ENCODE data around the gene CEP170B.
"Not testable (repeated sequence)": the region's sequence is repeated elsewhere in the genome, so short reads cannot be mapped to it uniquely, and the experiment has no call there.

Gene CEP170B

GRCh38 chr14:104865081-104865630, at the start of gene CEP170B:
TSS of gene CEP170B (plus strand) at chr14:104865268. CDS start at chr14:104868451, 3,183 bp downstream.
- DNase-seq (ENCODE audit: low read depth, low spot score) = no peak

- no peak for DNase-seq (ENCODE audit: low read depth, low spot score)
Observed at GRCh38 chr14:104816616-104816884, 48.5 kb upstream of the CEP170B start.

- no peak for DNase-seq (ENCODE audit: low read depth, low spot score)
Observed at GRCh38 chr14:104817930-104818713, 46.9 kb upstream of the CEP170B start.

- DNase-seq (ENCODE audit: low read depth, low spot score) = no peak
Observed at GRCh38 chr14:104818714-104819161, 46.3 kb upstream of the CEP170B start.

- no peak for DNase-seq (ENCODE audit: low read depth, low spot score)
Observed at GRCh38 chr14:104819361-104819781, 45.7 kb upstream of the CEP170B start.

- no peak for DNase-seq (ENCODE audit: low read depth, low spot score)
Observed at GRCh38 chr14:104820669-104821228, 44.3 kb upstream of the CEP170B start.

- no peak for DNase-seq (ENCODE audit: low read depth, low spot score)
Observed at GRCh38 chr14:104821229-104821945, 43.7 kb upstream of the CEP170B start.

- DNase-seq (ENCODE audit: low read depth, low spot score) = no peak
Observed at GRCh38 chr14:104821971-104822608, 43.0 kb upstream of the CEP170B start.

- no peak for DNase-seq (ENCODE audit: low read depth, low spot score)
Observed at GRCh38 chr14:104822821-104823615, 42.0 kb upstream of the CEP170B start.

GRCh38 chr14:104824353-104824997, 40.6 kb upstream of the CEP170B start:
- no peak for DNase-seq (ENCODE audit: low read depth, low spot score)

- DNase-seq (ENCODE audit: low read depth, low spot score) = peak; percentile 94
Observed at GRCh38 chr14:104826189-104826860, 38.7 kb upstream of the CEP170B start.

GRCh38 chr14:104826861-104827176, 38.2 kb upstream of the CEP170B start:
- DNase-seq (ENCODE audit: low read depth, low spot score) = no peak

GRCh38 chr14:104827177-104828055, 37.7 kb upstream of the CEP170B start:
- peak; percentile 28 for DNase-seq (ENCODE audit: low read depth, low spot score)

GRCh38 chr14:104830781-104831180, 34.3 kb upstream of the CEP170B start:
- DNase-seq (ENCODE audit: low read depth, low spot score) = no peak

GRCh38 chr14:104836171-104836935, 28.7 kb upstream of the CEP170B start:
- DNase-seq (ENCODE audit: low read depth, low spot score) = not testable (repeated sequence)

GRCh38 chr14:104841730-104842129, 23.3 kb upstream of the CEP170B start:
- no peak for DNase-seq (ENCODE audit: low read depth, low spot score)

GRCh38 chr14:104843006-104843405, 22.1 kb upstream of the CEP170B start:
- DNase-seq (ENCODE audit: low read depth, low spot score) = no peak

Data from activated CD4-positive, CD25-positive, alpha-beta regulatory T cell treated with anti-CD3 and anti-CD28 coated beads, Interleukin-2, amount 50 U/mL, for 16 hours (primary cell).